ENCODE results near the gene CAPN10. TPM values are rescaled to one million over a fixed set of nuclear protein-coding genes. Genes with fewer than 3 reads are reported as not detected.
"Not testable (repeated sequence)": the region's sequence is repeated elsewhere in the genome, so short reads cannot be mapped to it uniquely, and the experiment has no call there.

Gene CAPN10
- polyA plus RNA-seq, 5 donors = 18.0 to 33.9 (median 26.2) TPM

GRCh38 chr2:240601061-240601830 is 14.7 kb downstream of the CAPN10 start:
- no peak for DNase-seq

- DNase-seq = no peak
These were observed 15.3 kb downstream of the CAPN10 start for GRCh38 chr2:240601831-240602160.

GRCh38 chr2:240602266-240603050 is 15.9 kb downstream of the CAPN10 start:
- no peak for DNase-seq

- no peak for DNase-seq
These were observed 16.7 kb downstream of the CAPN10 start for GRCh38 chr2:240603081-240603835.

GRCh38 chr2:240603846-240604245 is 17.3 kb downstream of the CAPN10 start:
- DNase-seq = no peak

- DNase-seq = peak; percentile 47 to 52
These were observed 17.9 kb downstream of the CAPN10 start for GRCh38 chr2:240604291-240604938.

GRCh38 chr2:240604939-240605716 is 18.6 kb downstream of the CAPN10 start:
- no peak for DNase-seq

GRCh38 chr2:240605867-240606743 is 19.6 kb downstream of the CAPN10 start:
- no peak for DNase-seq

- no peak for DNase-seq
These were observed 25.2 kb downstream of the CAPN10 start for GRCh38 chr2:240611601-240612210.

- DNase-seq = no peak
These were observed 27.2 kb downstream of the CAPN10 start for GRCh38 chr2:240613781-240614180.

GRCh38 chr2:240614391-240614790 is 27.9 kb downstream of the CAPN10 start:
- no peak for DNase-seq

GRCh38 chr2:240615396-240615795 is 28.9 kb downstream of the CAPN10 start:
- no peak for DNase-seq

GRCh38 chr2:240615820-240616547 is 29.4 kb downstream of the CAPN10 start:
- DNase-seq = no peak

GRCh38 chr2:240616860-240617666 is 30.5 kb downstream of the CAPN10 start:
- not testable (repeated sequence) for DNase-seq

GRCh38 chr2:240618776-240619175 is 32.2 kb downstream of the CAPN10 start:
- DNase-seq = no peak

- DNase-seq = no peak
These were observed 33.1 kb downstream of the CAPN10 start for GRCh38 chr2:240619506-240620148.

- DNase-seq = no peak
These were observed 33.7 kb downstream of the CAPN10 start for GRCh38 chr2:240620149-240620731.
